ENCODE results near the gene ITGB5.

The ITGB5 gene

GRCh38 chr3:124916837-124917409 lies 29.8 kb upstream of the ITGB5 start (continued):
- no peak for TF ChIP-seq TSHZ2 (CRISPR knock-in tag; IDR thresholded peaks at IDR 0.05)
- TF ChIP-seq ZNF565 (CRISPR knock-in tag; conservative IDR thresholded peaks at IDR 0.05; ENCODE audit: low read depth) = no peak
- no peak for TF ChIP-seq GLIS3 (CRISPR knock-in tag; IDR thresholded peaks at IDR 0.05)
- no peak for TF ChIP-seq TCF4 (CRISPR knock-in tag; IDR thresholded peaks at IDR 0.05; ENCODE audit: borderline replicate concordance)

GRCh38 chr3:124915254-124915653 lies 28.1 kb upstream of the ITGB5 start:
- no peak for ATAC-seq
- TF ChIP-seq TSHZ2 (CRISPR knock-in tag; IDR thresholded peaks at IDR 0.05) = no peak
- TF ChIP-seq CREB5 (CRISPR knock-in tag; IDR thresholded peaks at IDR 0.05; ENCODE audit: low read depth) = no peak
- no peak for TF ChIP-seq CSRNP3 (CRISPR knock-in tag; IDR thresholded peaks at IDR 0.05)
- no peak for TF ChIP-seq TCF4 (CRISPR knock-in tag; IDR thresholded peaks at IDR 0.05; ENCODE audit: borderline replicate concordance)
- no peak for TF ChIP-seq RARB (CRISPR knock-in tag; IDR thresholded peaks at IDR 0.05)
- no peak for TF ChIP-seq PPARA (CRISPR knock-in tag; IDR thresholded peaks at IDR 0.05; ENCODE audit: borderline replicate concordance)
- TF ChIP-seq GLIS3 (CRISPR knock-in tag; IDR thresholded peaks at IDR 0.05) = no peak
- no peak for TF ChIP-seq ARNTL (CRISPR knock-in tag; IDR thresholded peaks at IDR 0.05; ENCODE audit: borderline replicate concordance, low read depth)
- TF ChIP-seq ESRRG (CRISPR knock-in tag; IDR thresholded peaks at IDR 0.05) = no peak

- no peak for TF ChIP-seq PATZ1 (CRISPR knock-in tag; IDR thresholded peaks at IDR 0.05; ENCODE audit: borderline replicate concordance)
- TF ChIP-seq CSDC2 (CRISPR knock-in tag; IDR thresholded peaks at IDR 0.05) = no peak
- TF ChIP-seq ZNF70 (CRISPR knock-in tag; IDR thresholded peaks at IDR 0.05) = no peak
- no peak for TF ChIP-seq ZC3H10 (CRISPR knock-in tag; IDR thresholded peaks at IDR 0.05)
- TF ChIP-seq POU6F1 (CRISPR knock-in tag; IDR thresholded peaks at IDR 0.05; ENCODE audit: borderline replicate concordance, low read depth) = no peak
- no peak for TF ChIP-seq CREB5 (CRISPR knock-in tag; IDR thresholded peaks at IDR 0.05; ENCODE audit: low read depth)
- TF ChIP-seq ISL1 (CRISPR knock-in tag; IDR thresholded peaks at IDR 0.05) = no peak
- ATAC-seq = no peak
Observed at GRCh38 chr3:124907957-124908356, 20.8 kb upstream of the ITGB5 start.

Measured in SK-N-SH treated with all-trans-retinoic acid at 6 μM for 48 hours (cell line).